HL-60/S4 treated with retinoic acid at 250 ng/mL for 4 days and 3 days (cell line): ENCODE data around the gene IGFBP1.
"Not testable (repeated sequence)": the region's sequence is repeated elsewhere in the genome, so short reads cannot be mapped to it uniquely, and the experiment has no call there.

Source experiments
- in situ Hi-C: fragments of 300-500 bp; cut with MboI; formaldehyde crosslinking; loops from 2 replicates; pipeline ENCODE4 v1.7.0; 2022; ENCODE audit warnings: low sequenced_read_pairs

IGFBP1 gene

GRCh38 chr7:45888185-45888992 lies at the start of gene IGFBP1:
IGFBP1 (plus strand) TSS chr7:45888488; CDS start chr7:45888653, 165 bp downstream.
- in situ Hi-C loops: no loop called here

GRCh38 chr7:45838852-45839251 lies 49.4 kb upstream of the IGFBP1 start:
- in situ Hi-C loops: not testable (repeated sequence)

GRCh38 chr7:45841926-45842717 lies 46.2 kb upstream of the IGFBP1 start:
- in situ Hi-C loops: not testable (repeated sequence)

- in situ Hi-C loops: not testable (repeated sequence)
These were observed 41.8 kb upstream of the IGFBP1 start for GRCh38 chr7:45846536-45846935.

- in situ Hi-C loops: not testable (repeated sequence)
These were observed 39.6 kb upstream of the IGFBP1 start for GRCh38 chr7:45848734-45849133.

- in situ Hi-C loops: loop anchor here (25.0 kb wide), 2 partner anchors 191 to 691 kb away; partner anchors contain the start of gene RAMP3
These were observed 35.3 kb upstream of the IGFBP1 start for GRCh38 chr7:45852984-45853383.

- in situ Hi-C loops: loop anchor here (25.0 kb wide), 2 partner anchors 191 to 691 kb away; partner anchors contain the start of gene RAMP3
These were observed 34.8 kb upstream of the IGFBP1 start for GRCh38 chr7:45853491-45853890.

- in situ Hi-C loops: loop anchor here (25.0 kb wide), 2 partner anchors 193 to 693 kb away; partner anchors contain the start of gene RAMP3
These were observed 32.6 kb upstream of the IGFBP1 start for GRCh38 chr7:45855680-45856079.

- in situ Hi-C loops: loop anchor here (25.0 kb wide), 2 partner anchors 195 to 695 kb away; partner anchors contain the start of gene RAMP3
These were observed 31.4 kb upstream of the IGFBP1 start for GRCh38 chr7:45856888-45857287.

GRCh38 chr7:45863715-45864114 lies 24.6 kb upstream of the IGFBP1 start:
- in situ Hi-C loops: loop anchor here (25.0 kb wide), 2 partner anchors 201 to 701 kb away; partner anchors contain the start of gene RAMP3

- in situ Hi-C loops: loop anchor here (25.0 kb wide), 2 partner anchors 204 to 704 kb away; partner anchors contain the start of gene RAMP3
These were observed 22.5 kb upstream of the IGFBP1 start for GRCh38 chr7:45865594-45866410.

GRCh38 chr7:45867471-45867870 lies 20.8 kb upstream of the IGFBP1 start:
- in situ Hi-C loops: loop anchor here (25.0 kb wide), 2 partner anchors 205 to 705 kb away; partner anchors contain the start of gene RAMP3

GRCh38 chr7:45869426-45869825 lies 18.9 kb upstream of the IGFBP1 start:
- in situ Hi-C loops: loop anchor here (25.0 kb wide), 2 partner anchors 207 to 707 kb away; partner anchors contain the start of gene RAMP3

GRCh38 chr7:45872116-45873034 lies 15.9 kb upstream of the IGFBP1 start:
- in situ Hi-C loops: loop anchor here (25.0 kb wide), 2 partner anchors 210 to 710 kb away; partner anchors contain the start of gene RAMP3

GRCh38 chr7:45873035-45873354 lies 15.3 kb upstream of the IGFBP1 start, which contains the start of gene CCDC201:
CCDC201 (minus strand) TSS chr7:45873082; CDS start chr7:45873007, 75 bp downstream.
- in situ Hi-C loops: loop anchor here (25.0 kb wide), 2 partner anchors 211 to 711 kb away; partner anchors contain the start of gene RAMP3

- in situ Hi-C loops: loop anchor here (25.0 kb wide), 2 partner anchors 211 to 711 kb away; partner anchors contain the start of gene RAMP3
These were observed 14.9 kb upstream of the IGFBP1 start for GRCh38 chr7:45873355-45873754.

GRCh38 chr7:45874408-45875131 lies 13.7 kb upstream of the IGFBP1 start:
- in situ Hi-C loops: loop anchor here (25.0 kb wide), 2 partner anchors 212 to 712 kb away; partner anchors contain the start of gene RAMP3

GRCh38 chr7:45876519-45876918 lies 11.8 kb upstream of the IGFBP1 start:
- in situ Hi-C loops: no loop called here
